IMR-90 (cell line): ENCODE data around the gene DNAJC3. TPM values are rescaled to one million over a fixed set of nuclear protein-coding genes. Genes with fewer than 3 reads are reported as not detected.
"Not testable (repeated sequence)": the region's sequence is repeated elsewhere in the genome, so short reads cannot be mapped to it uniquely, and the experiment has no call there.

Experiments used
- ATAC-seq: fragments of 200-7000 bp; cut with Tn5 transposase; 2 replicates; pipeline ENCODE4 v1.9.1; 2020; ENCODE audit warnings: low read depth, mild to moderate bottlenecking, moderate library complexity
- BruUV-seq: library from RNA; stranded (reverse); fragments of 400-500 nt; replicated peaks from 2 replicates; lab custom pipeline; 2021; lab: Mats Ljungman, UMichigan
- CTCF ChIA-PET: fragments of 300-600 bp; formaldehyde crosslinking; extraction: SDS; loops from one replicate; lab custom pipeline; 2021; ENCODE audit warnings: antibody characterized with exemption; lab: Yijun Ruan, JAX
- POLR2A ChIA-PET: fragments of 300-600 bp; sonication (Branson Sonifier 250); formaldehyde crosslinking; loops from one replicate; lab custom pipeline; 2022; ENCODE audit warnings: antibody characterized with exemption; ENCODE audit not compliant: unreplicated experiment; lab: Charles Lee
- DNase-seq: peaks from one replicate; pipeline ENCODE4 v3.0.0; 2013
- H2AFZ ChIP-seq: replicated peaks from 2 replicates; pipeline ENCODE3; 2013; ENCODE audit warnings: low read length, mild to moderate bottlenecking; ENCODE audit not compliant: poor library complexity
- H2AK5ac ChIP-seq: 2 replicates; pipeline ENCODE4 v1.6.1; 2013; ENCODE audit warnings: low read depth, low read length, inconsistent platforms
- H2AK9ac ChIP-seq: replicated peaks from 2 replicates; pipeline ENCODE3; 2013; ENCODE audit warnings: mild to moderate bottlenecking, low read depth, low read length, moderate library complexity; ENCODE audit not compliant: poor library complexity
- H2BK120ac ChIP-seq: 2 replicates; pipeline ENCODE4 v1.6.1; 2013; ENCODE audit warnings: low read depth, low read length, inconsistent platforms
- H2BK15ac ChIP-seq: 3 replicates; pipeline ENCODE4 v1.6.1; 2013; ENCODE audit warnings: low read depth, low read length, inconsistent platforms
- H2BK20ac ChIP-seq: 2 replicates; pipeline ENCODE4 v1.6.1; 2013; ENCODE audit warnings: low read depth, mild to moderate bottlenecking, inconsistent platforms, low read length, moderate library complexity
- H2BK5ac ChIP-seq: 2 replicates; pipeline ENCODE4 v1.6.1; 2013; ENCODE audit warnings: mild to moderate bottlenecking, low read depth, low read length, inconsistent platforms; ENCODE audit not compliant: poor library complexity, severe bottlenecking
- H3K14ac ChIP-seq: replicated peaks from 2 replicates; pipeline ENCODE4 v1.6.1; 2013; ENCODE audit warnings: low read depth, low read length, inconsistent platforms
- H3K18ac ChIP-seq: 2 replicates; pipeline ENCODE4 v1.6.1; 2013; ENCODE audit warnings: low read depth, low read length, control low read depth
- H3K23ac ChIP-seq: 2 replicates; pipeline ENCODE4 v1.6.1; 2013; ENCODE audit warnings: low read depth, low read length, inconsistent platforms
- H3K27ac ChIP-seq: 2 replicates; pipeline ENCODE4 v1.5.1; 2013; ENCODE audit warnings: mild to moderate bottlenecking, control low read depth, low read length; ENCODE audit not compliant: insufficient read depth
- H3K27me3 ChIP-seq: 2 replicates; pipeline ENCODE4 v1.6.1; 2013; ENCODE audit warnings: low read length; ENCODE audit not compliant: control insufficient read depth, insufficient read depth
- H3K36me3 ChIP-seq: 2 replicates; pipeline ENCODE4 v1.6.1; 2013; ENCODE audit warnings: low read length, mixed read lengths; ENCODE audit not compliant: control insufficient read depth, insufficient read depth
- H3K4ac ChIP-seq: 2 replicates; pipeline ENCODE4 v1.6.1; 2013; ENCODE audit warnings: low read depth, low read length, inconsistent platforms
- H3K4me1 ChIP-seq: 2 replicates; pipeline ENCODE4 v1.6.1; 2013; ENCODE audit warnings: low read length, mixed read lengths; ENCODE audit not compliant: control insufficient read depth, insufficient read depth
- H3K4me2 ChIP-seq: 2 replicates; pipeline ENCODE4 v1.6.1; 2013; ENCODE audit warnings: low read depth, mild to moderate bottlenecking, control low read depth, low read length, moderate library complexity
- H3K4me3 ChIP-seq: 2 replicates; pipeline ENCODE4 v1.5.1; 2013; ENCODE audit warnings: low read depth, mild to moderate bottlenecking, control low read depth, low read length, moderate library complexity; ENCODE audit not compliant: insufficient read depth
- H3K56ac ChIP-seq: 2 replicates; pipeline ENCODE4 v1.6.1; 2013; ENCODE audit warnings: low read length, inconsistent platforms; ENCODE audit not compliant: insufficient read depth; ENCODE audit errors: extremely low read depth
- H3K79me1 ChIP-seq, 2 experiments: 2 replicates each; pipeline ENCODE4 v1.6.1; 2013; ENCODE audit warnings: low read length in 2 of 2, inconsistent platforms in 1 of 2, low read depth in 1 of 2
- H3K9ac ChIP-seq: 2 replicates; pipeline ENCODE4 v1.6.1; 2013; ENCODE audit warnings: low read depth, low read length, control low read depth
- H3K9me1 ChIP-seq: 2 replicates; pipeline ENCODE4 v1.6.1; 2013; ENCODE audit warnings: low read length, inconsistent platforms; ENCODE audit not compliant: insufficient read depth
- H3K9me3 ChIP-seq: 2 replicates; pipeline ENCODE4 v1.6.1; 2013; ENCODE audit warnings: low read length; ENCODE audit not compliant: control insufficient read depth, insufficient read depth
- H4K20me1 ChIP-seq: 2 replicates; pipeline ENCODE4 v1.6.1; 2013; ENCODE audit warnings: low read length, inconsistent platforms; ENCODE audit not compliant: insufficient read depth
- H4K5ac ChIP-seq: 2 replicates; pipeline ENCODE4 v1.6.1; 2013; ENCODE audit warnings: mild to moderate bottlenecking, low read depth, low read length, control low read depth
- H4K8ac ChIP-seq, 2 experiments: 2 replicates each; pipeline ENCODE4 v1.6.1; 2013; ENCODE audit warnings: low read depth in 2 of 2, low read length in 2 of 2, control low read depth in 1 of 2, inconsistent platforms in 1 of 2
- H4K91ac ChIP-seq: 2 replicates; pipeline ENCODE4 v1.6.1; 2013; ENCODE audit warnings: low read depth, low read length, inconsistent platforms; ENCODE audit not compliant: insufficient read depth
- BHLHE40 ChIP-seq: fragments of 150-350 bp; IDR thresholded peaks from 2 replicates; pipeline ENCODE4 v1.6.1; 2016; ENCODE audit warnings: mild to moderate bottlenecking, low read depth, low read length
- CEBPB ChIP-seq: IDR thresholded peaks from 2 replicates; pipeline ENCODE4 v1.6.1; 2012; ENCODE audit warnings: low read depth, low read length, improper control_type of control experiment
- WGBS, 2 experiments: methylation state at CpG; one replicate each; pipeline versions ENCODE4 v1.1.5 to v1.1.7; 2013; ENCODE audit warnings: missing lambda C conversion rate in 2 of 2; ENCODE audit not compliant: insufficient read length in 1 of 2; ENCODE audit errors: extremely low coverage in 2 of 2; 5-methylcytosine and 5-hydroxymethylcytosine counted together
- dilution Hi-C: fragments of 300-500 bp; cut with HindIII; formaldehyde crosslinking; loops from one replicate; pipeline ENCODE4 v1.14.3; 2018; ENCODE audit warnings: low sequenced_read_pairs; ENCODE audit not compliant: unreplicated experiment
- in situ Hi-C: fragments of 300-500 bp; cut with MboI; formaldehyde crosslinking; loops from 3 replicates; pipeline ENCODE4 v1.14.3; 2019; ENCODE audit warnings: low sequenced_read_pairs, inconsistent platforms, mixed read lengths
- intact Hi-C: fragments of 100-400 bp; cut with micrococcal nuclease; formaldehyde crosslinking; loops from 2 replicates; pipeline ENCODE4 v1.10.0; 2022
- polyA plus RNA-seq, 3 experiments: library from polyadenylated mRNA; depleted of rRNA; stranded (reverse); fragments of >200 nt; gene quantifications; 2 replicates each; pipeline ENCODE4 v1.2.3, GENCODE V29; 2012; ENCODE audit warnings: low replicate concordance in 1 of 3
- total RNA-seq: library from RNA; depleted of rRNA; stranded (reverse); fragments of >200 nt; gene quantifications from 2 replicates; pipeline ENCODE4 v1.2.3, GENCODE V29; 2012

The DNAJC3 gene
- total and polyA plus RNA-seq, 2 of the 4 experiments (the other 2 are of a cell fraction): 10.7 to 28.5 TPM

GRCh38 chr13:95756072-95756471 lies 79.1 kb downstream of the DNAJC3 start:
- POLR2A ChIA-PET: no interaction called here
- H4K5ac ChIP-seq: no peak overlapping the region
- H3K18ac ChIP-seq: no peak overlapping the region
- no peaks in the 10 kb centered on the region; the same call in 1 of the 2 replicates for H3K9me1 ChIP-seq
- no peaks in the 10 kb centered on the region for H3K4me1 ChIP-seq
- H3K79me1 ChIP-seq: peaks cover 6 to 25% of the 10 kb centered on the region in 2 experiments
- H3K9ac ChIP-seq: no peak overlapping the region
- no peak overlapping the region for H3K27ac ChIP-seq
- no peak overlapping the region for H3K23ac ChIP-seq
- no peak overlapping the region for H2BK15ac ChIP-seq
- dilution Hi-C loops (no loop called here), in situ Hi-C loops (no loop called here), intact Hi-C loops (no loop called here)
- H3K36me3 ChIP-seq: peaks cover 4% of the 10 kb centered on the region; the same call in 1 of the 2 replicates
- no peak overlapping the region; the same call in 1 of the 2 replicates for H2BK120ac ChIP-seq
- H3K4me3 ChIP-seq: no peak overlapping the region
- no peak overlapping the region for H2AFZ ChIP-seq
- 0 out of 2 replicates have a peak overlapping the region, but pooled peaks have one; percentile 40 for H3K4ac ChIP-seq
- H4K91ac ChIP-seq: no peak overlapping the region
- CTCF ChIA-PET: interaction anchor here (1.3 kb wide), 1 partner anchor 16 kb away, joined by 3 read pairs; no protein-coding TSS in a partner anchor
- H2BK20ac ChIP-seq: no peak overlapping the region
- H3K4me2 ChIP-seq: no peak overlapping the region
- H3K27me3 ChIP-seq: no peaks in the 10 kb centered on the region
- H2BK5ac ChIP-seq: no peak overlapping the region
- no peaks in the 10 kb centered on the region for H3K9me3 ChIP-seq
- no peak for TF ChIP-seq BHLHE40
- TF ChIP-seq CEBPB: peak; percentile 84
- no peak; the same call in 1 of the 2 replicates for ATAC-seq
- H2AK5ac ChIP-seq: no peak overlapping the region
- no peak overlapping the region for H3K56ac ChIP-seq
- no TSS peak for BruUV-seq
- peak; percentile 12 for DNase-seq
- no peak overlapping the region for H2AK9ac ChIP-seq
- no peak overlapping the region for H3K14ac ChIP-seq
- H4K20me1 ChIP-seq: no peaks in the 10 kb centered on the region; the same call in 1 of the 2 replicates
- H4K8ac ChIP-seq: peak overlapping the region in 1 of 2 experiments; percentile 50; a peak in 1 of 4 replicates
- WGBS, 2 experiments: no CpG with 5 or more reads among the region's 5 CpGs

GRCh38 chr13:95762626-95763025 lies 85.7 kb downstream of the DNAJC3 start:
- H3K9me3 ChIP-seq, H2BK120ac ChIP-seq, H2AFZ ChIP-seq, H4K8ac ChIP-seq, dilution Hi-C loops, H4K91ac ChIP-seq, H4K20me1 ChIP-seq, H3K9ac ChIP-seq, H2AK9ac ChIP-seq, CTCF ChIA-PET, BruUV-seq, H3K23ac ChIP-seq, H2BK5ac ChIP-seq, H3K27ac ChIP-seq, DNase-seq, H3K79me1 ChIP-seq, H4K5ac ChIP-seq, in situ Hi-C loops, H3K4me3 ChIP-seq, ATAC-seq, H2BK15ac ChIP-seq, H3K27me3 ChIP-seq, H2AK5ac ChIP-seq, H3K4me2 ChIP-seq, POLR2A ChIA-PET, H3K4ac ChIP-seq, H3K18ac ChIP-seq, H2BK20ac ChIP-seq, intact Hi-C loops, H3K36me3 ChIP-seq, H3K4me1 ChIP-seq, H3K14ac ChIP-seq, H3K56ac ChIP-seq, H3K9me1 ChIP-seq: not testable (repeated sequence)
- no CpG with 5 or more reads among the region's 3 CpGs for WGBS, 2 experiments
